ENCODE measurements around the gene SKIDA1.

GRCh38 chr10:21556527-21556926 lies 31.0 kb upstream of the SKIDA1 start:
- TF ChIP-seq CTCF (IDR thresholded peaks at IDR 0.05) (no peak), POLR2A (IDR thresholded peaks at IDR 0.05) (no peak)
